Measurements from ENCODE around the gene EEF1A1.

EEF1A1 gene

DNA sequence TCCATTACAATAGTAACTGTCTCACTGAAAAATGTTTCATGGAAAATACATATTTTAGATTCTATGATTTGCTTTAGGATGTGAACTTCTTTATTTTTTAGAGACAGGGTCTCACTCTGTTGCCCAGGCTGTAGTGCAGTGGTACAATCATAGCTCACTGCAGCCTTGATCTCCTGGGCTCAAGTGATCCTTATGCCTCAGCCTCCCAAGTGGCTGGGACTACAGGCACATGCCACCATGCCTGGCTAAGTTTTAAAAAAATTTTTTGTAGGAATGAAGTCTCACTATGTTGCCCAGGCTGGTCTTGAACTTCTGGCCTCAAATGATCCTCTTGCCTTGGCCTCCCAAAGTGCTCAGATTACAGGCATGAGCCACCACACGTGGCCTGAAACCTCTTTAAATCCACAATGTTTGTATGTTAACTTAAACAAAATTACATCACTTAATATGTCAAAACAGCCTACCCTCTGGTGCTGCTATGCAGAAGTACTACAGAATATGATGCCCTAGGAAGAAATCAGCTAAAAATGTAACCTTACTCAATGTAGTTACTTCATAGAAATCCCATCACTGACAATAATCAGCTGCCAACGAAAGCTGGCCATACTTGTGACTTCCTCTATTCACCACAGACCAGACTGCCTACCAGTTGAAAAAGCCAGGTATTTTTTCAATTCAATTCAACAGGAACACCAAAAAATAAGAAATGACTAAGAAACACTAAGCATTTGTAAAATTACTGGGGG, 17.6 kb downstream of the EEF1A1 start:
- no peak for DNase-seq

DNA sequence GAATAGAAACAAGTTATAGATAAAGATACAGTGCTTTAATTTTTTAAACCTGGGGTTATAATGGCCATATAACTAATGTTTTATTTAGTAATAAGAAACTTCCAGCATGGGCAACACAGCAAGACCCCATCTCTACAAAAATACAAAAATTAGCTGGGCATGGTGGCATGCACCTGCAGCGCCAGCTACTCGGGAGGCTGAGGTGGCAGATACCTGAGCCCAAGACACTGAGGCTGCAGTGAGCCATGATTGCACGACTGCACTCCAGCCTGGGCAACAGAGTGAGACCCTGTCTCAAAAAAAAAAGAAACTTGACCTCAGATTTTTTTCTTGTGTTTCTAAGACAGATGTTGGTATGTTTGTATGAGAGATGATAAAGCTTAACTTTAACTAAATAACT, 22.9 kb downstream of the EEF1A1 start:
- DNase-seq = no peak

DNA sequence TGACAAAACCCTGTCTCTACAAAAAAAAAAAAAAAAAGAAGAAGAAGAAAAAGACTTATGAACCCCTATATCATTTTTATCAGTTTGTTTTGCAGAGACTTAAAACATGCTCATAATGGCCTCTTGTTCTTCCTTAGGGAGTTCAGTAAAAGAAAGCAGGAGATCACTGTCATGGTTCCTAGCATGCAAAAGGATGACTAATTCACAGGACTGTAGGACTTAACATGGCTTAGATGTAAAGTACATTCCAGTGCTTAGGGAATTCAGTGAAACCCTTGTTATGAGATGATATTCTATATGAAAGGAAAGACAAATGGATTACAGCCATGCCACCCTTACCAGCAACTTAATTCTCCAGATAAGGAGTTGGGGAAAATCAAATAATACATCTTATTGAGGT, 29.5 kb downstream of the EEF1A1 start:
- no peak for DNase-seq

- no peak for DNase-seq
Observed at GRCh38 chr6:73487473-73487872, 33.4 kb downstream of the EEF1A1 start.

DNA sequence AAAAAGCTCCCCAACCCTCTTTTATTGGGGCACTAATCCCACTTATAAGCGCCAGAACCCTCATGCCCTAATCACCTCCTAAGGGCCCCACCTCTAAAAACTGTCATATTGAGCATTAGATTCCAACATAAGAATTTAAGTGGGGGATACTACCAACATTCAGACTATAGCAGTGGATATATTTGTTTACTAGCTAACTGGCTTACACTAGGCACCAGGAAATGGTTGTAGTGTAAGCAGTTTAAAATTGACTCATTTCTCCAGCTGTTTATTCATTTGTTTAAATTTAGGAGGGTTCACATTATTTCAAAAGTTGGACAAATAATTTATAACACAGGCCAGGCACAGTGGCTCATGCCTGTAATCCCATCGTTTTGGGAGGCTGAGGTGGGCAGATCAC, 36.4 kb downstream of the EEF1A1 start:
- no peak for DNase-seq

- no peak for DNase-seq
Observed at GRCh38 chr6:73481969-73482368, 38.9 kb downstream of the EEF1A1 start.

DNA sequence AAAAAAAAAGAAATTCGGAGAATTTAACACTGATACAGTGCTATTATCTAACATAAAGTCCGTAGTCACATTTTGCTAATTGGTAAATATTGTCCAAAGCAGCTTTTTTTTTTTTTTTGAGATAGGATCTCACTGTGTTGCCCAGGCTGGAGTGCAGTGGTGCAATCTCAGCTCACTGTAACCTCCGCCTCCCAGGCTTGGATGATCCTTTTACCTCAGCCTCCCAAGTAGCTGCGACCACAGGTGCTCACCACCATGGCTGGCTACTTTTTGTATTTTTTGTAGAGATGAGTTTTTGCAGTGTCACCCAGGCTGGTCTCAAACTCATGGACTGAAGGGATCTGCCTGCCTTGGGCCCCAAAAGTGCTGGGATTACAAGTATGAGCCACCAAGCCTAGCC, 43.4 kb downstream of the EEF1A1 start:
- no peak for DNase-seq

DNA sequence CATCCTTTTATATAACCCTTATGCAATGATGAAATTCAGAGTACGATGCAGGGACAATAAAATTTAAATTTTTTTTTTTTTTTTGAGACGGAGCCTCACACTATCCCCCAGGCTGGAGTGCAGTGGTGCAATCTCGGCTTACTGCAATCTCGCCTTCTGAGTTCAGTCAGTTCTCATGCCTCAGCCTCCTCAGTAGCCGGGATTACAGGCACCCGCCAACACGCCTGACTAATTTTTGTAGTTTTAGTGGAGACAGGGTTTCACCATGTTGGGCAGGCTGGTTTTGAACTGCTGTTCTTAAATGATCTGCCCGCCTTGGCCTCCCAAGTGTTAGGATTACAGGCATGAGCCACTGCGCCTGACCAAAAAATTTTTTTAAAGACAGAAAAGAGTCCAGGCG, 44.1 kb downstream of the EEF1A1 start:
- DNase-seq = no peak

DNA sequence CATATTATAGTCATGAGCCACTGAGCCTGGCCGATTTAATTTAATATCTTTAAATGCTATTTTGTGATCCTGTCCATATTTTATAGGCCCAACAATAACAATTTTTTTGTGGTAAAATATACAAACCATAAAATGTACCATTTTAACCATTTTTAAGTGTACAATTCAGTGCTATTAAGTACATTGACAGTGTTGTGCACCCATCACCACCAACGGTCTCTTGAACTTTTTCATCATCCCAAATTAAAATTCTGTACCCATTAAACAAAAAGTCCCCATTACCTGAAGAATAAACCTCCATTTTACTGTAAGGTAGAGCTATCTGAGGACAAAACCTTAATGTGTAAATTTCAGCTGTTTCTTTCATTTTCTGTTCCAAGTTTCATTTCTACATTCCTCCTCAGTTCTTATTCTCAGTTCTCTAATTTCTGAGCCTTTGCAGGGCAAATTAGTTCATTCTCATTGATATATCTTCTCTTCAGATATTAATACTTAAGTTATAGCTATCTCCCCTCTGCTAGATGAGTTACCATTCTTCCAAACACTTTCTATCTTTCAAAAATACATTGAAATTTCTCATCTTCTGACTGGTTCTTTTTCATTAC, 49.0 kb downstream of the EEF1A1 start:
- no peak for DNase-seq
